ENCODE results near the gene SLC1A3. TPM values are rescaled to one million over a fixed set of nuclear protein-coding genes. Genes with fewer than 3 reads are reported as not detected.

The SLC1A3 gene
- total RNA-seq, 4 donors from 2014 or later, result 10.1 to 17.7 (median 12.9) TPM

DNA sequence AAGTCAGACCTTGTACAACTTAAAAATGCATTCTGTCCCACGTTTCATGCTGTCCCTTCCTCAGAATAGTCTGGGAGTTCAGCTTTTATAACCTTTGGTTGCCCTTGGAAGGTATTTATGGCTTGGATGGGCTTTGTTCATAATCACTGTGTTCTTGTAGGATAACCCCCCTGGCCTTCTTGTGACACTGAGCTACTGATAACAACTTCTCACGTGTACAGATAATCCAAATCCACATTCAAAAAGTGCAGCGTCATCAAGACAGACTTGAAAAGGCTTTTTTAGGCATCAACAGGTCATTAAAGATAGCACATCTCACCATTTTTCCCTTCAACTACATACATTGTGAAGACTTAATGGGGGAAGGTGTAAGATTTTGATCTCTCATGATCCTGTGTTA lies 42.0 kb downstream of the SLC1A3 start:
- TF ChIP-seq POLR2A (IDR thresholded peaks at IDR 0.05), result no peak
- TF ChIP-seq, protein P1, sequence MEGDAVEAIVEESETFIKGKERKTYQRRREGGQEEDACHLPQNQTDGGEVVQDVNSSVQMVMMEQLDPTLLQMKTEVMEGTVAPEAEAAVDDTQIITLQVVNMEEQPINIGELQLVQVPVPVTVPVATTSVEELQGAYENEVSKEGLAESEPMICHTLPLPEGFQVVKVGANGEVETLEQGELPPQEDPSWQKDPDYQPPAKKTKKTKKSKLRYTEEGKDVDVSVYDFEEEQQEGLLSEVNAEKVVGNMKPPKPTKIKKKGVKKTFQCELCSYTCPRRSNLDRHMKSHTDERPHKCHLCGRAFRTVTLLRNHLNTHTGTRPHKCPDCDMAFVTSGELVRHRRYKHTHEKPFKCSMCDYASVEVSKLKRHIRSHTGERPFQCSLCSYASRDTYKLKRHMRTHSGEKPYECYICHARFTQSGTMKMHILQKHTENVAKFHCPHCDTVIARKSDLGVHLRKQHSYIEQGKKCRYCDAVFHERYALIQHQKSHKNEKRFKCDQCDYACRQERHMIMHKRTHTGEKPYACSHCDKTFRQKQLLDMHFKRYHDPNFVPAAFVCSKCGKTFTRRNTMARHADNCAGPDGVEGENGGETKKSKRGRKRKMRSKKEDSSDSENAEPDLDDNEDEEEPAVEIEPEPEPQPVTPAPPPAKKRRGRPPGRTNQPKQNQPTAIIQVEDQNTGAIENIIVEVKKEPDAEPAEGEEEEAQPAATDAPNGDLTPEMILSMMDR (IDR thresholded peaks at IDR 0.05), result no peak
- no peak for DNase-seq (ENCODE audit: low spot score in 2 of 2)
- intact Hi-C loops (cut with DNase I; ENCODE audit: low total_unique reads), result no loop called here
- 82 to 90% methylated on average over 3 of the region's 3 CpGs for WGBS, 2 donors
- H3K4me3 ChIP-seq (ENCODE audit: low read depth, poor library complexity, severe bottlenecking), result no peak overlapping the region

DNA sequence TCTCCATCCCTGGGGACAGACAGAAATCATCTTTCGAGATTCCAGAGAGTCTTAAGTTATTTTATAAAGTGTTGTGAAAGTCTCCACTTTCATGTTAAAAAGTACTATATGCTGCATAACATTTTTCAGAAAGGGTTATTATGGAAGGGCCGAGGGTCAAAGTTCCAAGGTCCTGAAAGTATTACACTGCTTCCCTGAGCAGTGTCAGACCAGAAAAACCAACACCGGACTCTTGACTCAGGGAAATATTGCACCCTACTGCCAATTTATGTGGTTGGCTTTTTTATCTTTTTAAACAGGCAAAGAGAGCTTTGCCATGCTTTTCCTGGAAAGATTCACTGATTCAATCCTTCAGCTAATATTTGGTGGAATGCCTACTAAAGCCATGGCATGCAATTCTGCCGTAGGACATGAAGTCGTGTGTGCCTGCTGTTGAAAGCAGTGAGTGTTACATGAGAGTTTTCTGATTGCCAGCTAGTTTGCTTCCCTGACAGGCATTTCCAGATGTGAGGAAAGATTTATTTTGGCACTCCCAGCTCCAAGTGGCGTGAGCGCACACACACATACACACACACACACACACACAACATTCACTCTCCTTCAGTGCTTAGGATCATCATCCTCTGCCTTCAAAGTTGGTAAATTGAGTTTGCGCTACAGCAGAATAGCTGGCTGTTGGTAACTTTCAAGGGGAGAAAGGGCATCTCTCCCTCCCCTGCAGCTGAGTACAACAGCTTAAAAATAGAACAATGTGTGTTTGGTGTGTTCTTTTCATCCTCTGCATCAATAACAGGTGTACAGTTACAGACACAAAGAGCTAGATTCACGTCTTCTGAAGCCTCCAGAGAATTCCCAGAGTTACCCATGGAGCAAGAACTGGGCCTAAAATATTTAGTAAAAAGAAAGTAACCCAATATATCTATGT lies 45.6 kb downstream of the SLC1A3 start:
- no peak for DNase-seq (ENCODE audit: low spot score in 2 of 2)
- intact Hi-C loops (cut with DNase I; ENCODE audit: low total_unique reads), result no loop called here
- WGBS, 2 donors, result 31 to 32% methylated on average over 9 of the region's 9 CpGs
- no peak overlapping the region for H3K4me3 ChIP-seq (ENCODE audit: low read depth, poor library complexity, severe bottlenecking)
- TF ChIP-seq, protein P1 (IDR thresholded peaks at IDR 0.05), result no peak
- no peak for TF ChIP-seq POLR2A (IDR thresholded peaks at IDR 0.05)

GRCh38 chr5:36653044-36653705 lies 46.8 kb downstream of the SLC1A3 start:
- intact Hi-C loops (cut with DNase I; ENCODE audit: low total_unique reads), result no loop called here
- no peak for DNase-seq (ENCODE audit: low spot score in 2 of 2)
- TF ChIP-seq POLR2A (IDR thresholded peaks at IDR 0.05), result no peak
- TF ChIP-seq, protein P1 (IDR thresholded peaks at IDR 0.05), result no peak
- 26 to 37% methylated on average over 5 of the region's 5 CpGs for WGBS, 2 donors
- no peak overlapping the region for H3K4me3 ChIP-seq (ENCODE audit: low read depth, poor library complexity, severe bottlenecking)

GRCh38 chr5:36654564-36654963 lies 48.2 kb downstream of the SLC1A3 start:
- H3K4me3 ChIP-seq (ENCODE audit: low read depth, poor library complexity, severe bottlenecking), result no peak overlapping the region
- 85 to 97% methylated on average over 3 of the region's 3 CpGs for WGBS, 2 donors

GRCh38 chr5:36655161-36655560 lies 48.8 kb downstream of the SLC1A3 start:
- peak in 1 of 2 donors; percentile 39 for DNase-seq (ENCODE audit: low spot score in 2 of 2)
- intact Hi-C loops (cut with DNase I; ENCODE audit: low total_unique reads), result no loop called here
- no peak for TF ChIP-seq POLR2A (IDR thresholded peaks at IDR 0.05)
- TF ChIP-seq, protein P1 (IDR thresholded peaks at IDR 0.05), result no peak
- 38 to 62% methylated on average over 4 of the region's 4 CpGs for WGBS, 2 donors
- no peak overlapping the region for H3K4me3 ChIP-seq (ENCODE audit: low read depth, poor library complexity, severe bottlenecking)

More at GRCh38 chr5:36654564-36654963, 48.2 kb downstream of the SLC1A3 start:
- TF ChIP-seq POLR2A (IDR thresholded peaks at IDR 0.05), result no peak
- TF ChIP-seq, protein P1 (IDR thresholded peaks at IDR 0.05), result no peak
- no peak for DNase-seq (ENCODE audit: low spot score in 2 of 2)
- intact Hi-C loops (cut with DNase I; ENCODE audit: low total_unique reads), result no loop called here
